Heart left ventricle (tissue), 16 donors: ENCODE data around the gene NSMCE3. TPM values are rescaled to one million over a fixed set of nuclear protein-coding genes. Genes with fewer than 3 reads are reported as not detected.

ENCODE experiments used
- ATAC-seq, 4 donors: fragments of 200-7000 bp; cut with Tn5 transposase; one replicate each; pipeline ENCODE4 v1.9.1; 2020 to 2022; ENCODE audit warnings: moderate library complexity in 4 of 4, mild to moderate bottlenecking in 3 of 4, moderate number of reproducible peaks in 1 of 4
- DNase-seq, 5 donors: peaks; one replicate each; pipeline ENCODE4 v3.0.0-alpha.2; 2020
- H3K27ac ChIP-seq, 12 donors: fragments of 200-600 bp; sonication (generic) in 4 of 12; one replicate each; pipeline versions ENCODE4 v1.5.0 to v1.8.0; 2016 to 2022; ENCODE audit warnings: mild to moderate bottlenecking in 2 of 12
- H3K27me3 ChIP-seq, 9 donors: fragments of 200-600 bp; sonication (generic) in 2 of 9; one replicate each; pipeline versions ENCODE4 v1.5.1 to v1.8.0; 2016 to 2022; ENCODE audit warnings: mild to moderate bottlenecking in 3 of 9
- H3K36me3 ChIP-seq, 9 donors: fragments of 200-600 bp; sonication (generic) in 2 of 9; one replicate each; pipeline versions ENCODE4 v1.5.0 to v1.8.0; 2018 to 2022; ENCODE audit warnings: mild to moderate bottlenecking in 2 of 9
- H3K4me1 ChIP-seq, 12 donors: fragments of 200-600 bp; sonication (generic) in 4 of 12; one replicate each; pipeline versions ENCODE4 v1.5.0 to v1.8.0; 2016 to 2022; ENCODE audit warnings: mild to moderate bottlenecking in 3 of 12
- H3K4me3 ChIP-seq, 12 donors: fragments of 200-600 bp; sonication (generic) in 4 of 12; one replicate each; pipeline versions ENCODE4 v1.5.0 to v1.8.0; 2017 to 2022; ENCODE audit warnings: mild to moderate bottlenecking in 9 of 12, moderate library complexity in 4 of 12
- H3K9me3 ChIP-seq, 12 donors: fragments of 200-600 bp; sonication (generic) in 4 of 12; one replicate each; pipeline versions ENCODE4 v1.5.0 to v1.8.0; 2016 to 2022; ENCODE audit warnings: mild to moderate bottlenecking in 1 of 12
- CTCF ChIP-seq, 12 donors: fragments of 200-600 bp; sonication (generic) in 4 of 12; IDR thresholded peaks; one replicate each; pipeline versions ENCODE4 v1.5.0 to v1.8.0; 2018 to 2022; ENCODE audit warnings: antibody characterized with exemption in 12 of 12, mild to moderate bottlenecking in 5 of 12
- POLR2A ChIP-seq, 2 donors: fragments of 450-650 bp; IDR thresholded peaks; one replicate each; pipeline ENCODE4 v1.6.1; 2017; ENCODE audit warnings: antibody characterized with exemption in 2 of 2, mild to moderate bottlenecking in 2 of 2, moderate library complexity in 2 of 2
- WGBS, 4 donors: extraction: QIAGEN DNeasy Blood & Tissue Kit in 2 of 4; methylation state at CpG; one replicate each; pipeline versions ENCODE4 v1.1.5 to v1.1.7; 2013 to 2018; 5-methylcytosine and 5-hydroxymethylcytosine counted together
- intact Hi-C, 10 donors: fragments of 100-400 bp; cut with DNase I; formaldehyde crosslinking; loops; one replicate each; pipeline versions ENCODE4 v1.11.1 to v1.14.2; 2022
- polyA plus RNA-seq, 2 donors: library from polyadenylated mRNA; stranded (reverse); fragments of 200-250 nt; gene quantifications; one replicate each; pipeline ENCODE4 v1.2.3, GENCODE V29; 2013
- total RNA-seq, 9 donors: library from RNA; depleted of rRNA in 2 of 9; stranded (reverse); fragments of >200 nt in 2 of 9; fragmentation: NEBNext Ultra II Directional in 3 of 9; extraction: Animal tissue kit (Norgen Biotek cat#: 25700) in 3 of 9; gene quantifications; one replicate each; pipeline versions ENCODE4 v1.1.0 to v1.2.4, GENCODE V29; 2016 to 2023
- donor health status: ischemic (EF 13 %, LVEDD 7.1; RV severe dilation, severe dysfunction).
- donor health status: healthy with polysubstance abuse.
- donor health status: DM: no; HTN: yes; CAD: no.
- donor health status: DM: no; HTN: no; CAD: no.
- donor health status: ischemic (EF 25% LVEDD 6.9; RV normal size, moderate dysfunction).
- donor health status: ischemic (EF 25% LVEDD 5.7; RV mildly dilated, moderate dysfunction).
- donor health status: healthy.
- donor health status: DM: yes; HTN: yes; CAD: no.
- donor health status: ischemic (EF 35%, LVEDD 5.7; RV mildly dilated, moderate dysfunction).
- donor health status: nonischemic (EF 11% LVEDD 7.7; RV severe dilation, severe dysfunction).
- donor health status: DM: yes; HTN: yes; CAD: no.
- donor health status: PGD.
- donor health status: ischemic (EF 29% LVEDD 5.4; RV normal size, mild dysfunction).
- donor health status: nonischemic (EF 23%, LVEDD 6.1; RV moderate dilation, normal function).

The NSMCE3 gene
- total and polyA plus RNA-seq, 11 donors, result 6.0 to 10.2 (median 6.8) TPM

DNA sequence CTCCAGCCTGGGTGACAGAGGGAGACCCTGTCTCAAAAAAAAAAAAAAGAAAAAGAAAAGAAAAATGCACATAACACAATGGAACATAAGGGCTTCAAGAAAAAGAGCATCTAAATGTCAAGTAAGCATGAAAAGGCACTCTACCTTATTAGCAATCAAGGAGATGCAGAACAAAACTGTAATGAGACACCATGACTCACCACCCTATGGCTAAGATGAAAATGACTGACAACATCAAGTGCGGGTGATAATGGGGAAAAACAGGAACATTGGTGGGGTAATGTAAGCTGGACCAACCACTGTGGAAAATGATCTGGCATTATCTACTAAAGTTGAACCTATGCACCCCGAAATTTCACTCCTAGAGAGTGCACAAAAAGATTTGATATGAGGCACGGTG, 19.6 kb upstream of the NSMCE3 start:
- WGBS, 4 donors, result 84 to 91% (median 90%) methylated on average over 3 of the region's 3 CpGs
- Histone ChIP-seq H3K27ac (no peak overlapping the region), H3K4me1 (no peaks in the 10 kb centered on the region)

DNA sequence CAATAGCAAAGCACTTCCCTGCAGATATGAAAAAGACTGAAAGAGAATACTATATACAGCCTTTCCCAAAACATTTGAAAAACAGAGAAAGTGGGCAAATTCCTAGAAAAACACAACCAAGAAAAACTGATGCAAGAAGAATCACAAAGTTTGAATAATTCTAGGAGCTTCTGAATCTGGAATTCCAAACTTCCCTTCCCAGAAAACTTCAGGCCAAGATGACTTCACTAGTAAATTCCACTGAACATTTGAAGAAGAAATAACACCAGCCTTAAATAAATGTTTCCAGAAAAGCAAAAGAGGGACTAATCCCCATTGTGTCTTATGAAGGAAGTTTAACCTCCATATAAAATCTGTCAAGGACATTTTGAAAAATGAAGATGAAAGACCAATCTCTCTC, 15.8 kb upstream of the NSMCE3 start:
- H3K36me3 ChIP-seq, result no peaks in the 10 kb centered on the region
- no peak for ATAC-seq
- H3K9me3 ChIP-seq, result no peaks in the 10 kb centered on the region
- TF ChIP-seq CTCF (IDR thresholded peaks at IDR 0.05) (no peak), POLR2A (IDR thresholded peaks at IDR 0.05) (no peak)
- no peak for DNase-seq
- no peak overlapping the region for H3K27ac ChIP-seq
- H3K27me3 ChIP-seq, result peaks cover 0 to 34% (median 4%) of the 10 kb centered on the region in 9 donors
- intact Hi-C loops, result no loop called here
- H3K4me1 ChIP-seq, result no peaks in the 10 kb centered on the region
- no peak overlapping the region for H3K4me3 ChIP-seq

More for the DNA sequence above, 19.6 kb upstream of the NSMCE3 start:
- H3K4me3 ChIP-seq, result no peak overlapping the region
- H3K36me3 ChIP-seq, result no peaks in the 10 kb centered on the region
- H3K9me3 ChIP-seq, result no peaks in the 10 kb centered on the region
- intact Hi-C loops, result no loop called here
- peaks cover 0 to 24% (median 4%) of the 10 kb centered on the region in 9 donors for H3K27me3 ChIP-seq
- no peak for ATAC-seq
- no peak for TF ChIP-seq CTCF (IDR thresholded peaks at IDR 0.05)
- TF ChIP-seq POLR2A (IDR thresholded peaks at IDR 0.05), result no peak
- DNase-seq, result no peak

DNA sequence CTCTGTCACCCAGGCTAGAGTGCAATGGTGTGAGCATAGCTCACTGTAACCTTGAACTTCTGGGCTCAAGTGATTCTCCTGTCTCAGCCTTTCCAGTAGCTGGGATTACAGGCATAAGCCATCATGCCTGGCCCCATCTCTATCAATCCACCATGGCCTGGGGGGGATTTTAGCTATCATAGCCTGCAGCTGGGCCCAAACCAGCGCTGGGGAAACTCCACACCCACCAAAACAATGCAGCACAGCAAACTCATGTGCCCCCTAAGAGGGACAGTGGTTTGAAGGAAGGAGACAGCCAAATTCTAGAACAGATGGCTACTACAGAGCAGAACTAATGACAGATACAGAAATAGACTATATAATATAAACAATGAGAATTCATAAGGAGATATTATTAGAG, 13.8 kb upstream of the NSMCE3 start:
- Histone ChIP-seq H3K9me3 (no peaks in the 10 kb centered on the region), H3K4me3 (no peak overlapping the region), H3K27me3 (peaks cover 0 to 30% (median 4%) of the 10 kb centered on the region in 9 donors), H3K4me1 (no peaks in the 10 kb centered on the region), H3K27ac (no peak overlapping the region), H3K36me3 (no peaks in the 10 kb centered on the region)
- DNase-seq (no peak), ATAC-seq (no peak)
- 43 to 68% (median 54%) methylated on average over 1 of the region's 1 CpG for WGBS, 4 donors
- TF ChIP-seq POLR2A (IDR thresholded peaks at IDR 0.05) (no peak), CTCF (IDR thresholded peaks at IDR 0.05) (no peak)
- intact Hi-C loops, result no loop called here

DNA sequence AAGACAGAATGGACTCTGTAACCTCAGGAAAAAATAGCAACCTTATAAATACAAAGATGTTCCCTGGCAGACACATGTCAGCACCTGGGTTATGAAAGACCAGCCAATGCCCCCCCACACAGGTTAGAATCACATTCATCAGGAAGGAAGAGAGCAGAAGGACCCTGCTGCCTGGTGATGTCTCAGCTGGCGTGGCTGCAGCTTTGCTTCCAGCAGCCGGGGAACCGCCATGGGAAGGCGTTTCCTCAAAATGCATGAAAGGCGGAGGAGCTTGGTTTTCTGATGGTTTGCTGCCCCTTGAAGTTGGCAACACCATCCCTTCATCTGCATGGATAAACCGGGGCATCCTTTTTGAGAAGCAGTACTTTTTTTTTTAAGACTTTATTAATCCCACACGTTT, 10.9 kb upstream of the NSMCE3 start:
- Histone ChIP-seq H3K36me3 (no peaks in the 10 kb centered on the region), H3K27me3 (peaks cover 0 to 17% (median 4%) of the 10 kb centered on the region in 9 donors), H3K27ac (no peak overlapping the region), H3K4me1 (no peaks in the 10 kb centered on the region), H3K4me3 (no peak overlapping the region), H3K9me3 (no peaks in the 10 kb centered on the region)
- TF ChIP-seq CTCF (IDR thresholded peaks at IDR 0.05), result no peak
- no peak for TF ChIP-seq POLR2A (IDR thresholded peaks at IDR 0.05)
- DNase-seq (no peak), ATAC-seq (no peak)
- intact Hi-C loops, result no loop called here
- WGBS, 4 donors, result 51 to 64% (median 54%) methylated on average over 7 of the region's 7 CpGs
